Stimulated activated CD4-positive, alpha-beta T cell treated with anti-CD3 and anti-CD28 coated beads, Interleukin-4, amount 100 ng/mL, for 4 hours (primary cell): ENCODE results near the gene NFAM1.
A peak's percentile ranks its signal among the peaks of the same experiment; 100 is the strongest.

Experiments used
- DNase-seq, 2 experiments: peaks; one replicate each; pipeline ENCODE4 v3.0.0-alpha.2; 2020

Gene NFAM1

GRCh38 chr22:42357221-42357620 is 75.0 kb downstream of the NFAM1 start:
- no peak for DNase-seq

- no peak for DNase-seq
Measured at GRCh38 chr22:42356533-42356932, 75.7 kb downstream of the NFAM1 start.

- no peak for DNase-seq
Measured at GRCh38 chr22:42353883-42354727, 78.1 kb downstream of the NFAM1 start.

- DNase-seq: no peak
Measured at GRCh38 chr22:42350373-42350772, 81.8 kb downstream of the NFAM1 start.

GRCh38 chr22:42347281-42347824 is 84.8 kb downstream of the NFAM1 start:
- DNase-seq: no peak

- DNase-seq: no peak
Measured at GRCh38 chr22:42346722-42347121, 85.5 kb downstream of the NFAM1 start.

GRCh38 chr22:42345458-42345857 is 86.7 kb downstream of the NFAM1 start:
- DNase-seq: no peak

GRCh38 chr22:42344361-42344905 is 87.8 kb downstream of the NFAM1 start:
- no peak for DNase-seq

GRCh38 chr22:42343531-42344081 is 88.6 kb downstream of the NFAM1 start:
- peak; percentile 22 to 36 for DNase-seq

- peak in 1 of 2 experiments; percentile 15 for DNase-seq
Measured at GRCh38 chr22:42343121-42343454, 89.1 kb downstream of the NFAM1 start.

- no peak for DNase-seq
Measured at GRCh38 chr22:42342426-42343120, 89.6 kb downstream of the NFAM1 start.

GRCh38 chr22:42341779-42342178 is 90.4 kb downstream of the NFAM1 start:
- no peak for DNase-seq

- DNase-seq: no peak
Measured at GRCh38 chr22:42340829-42341383, 91.3 kb downstream of the NFAM1 start.

- DNase-seq: no peak
Measured at GRCh38 chr22:42340150-42340549, 92.1 kb downstream of the NFAM1 start.

- DNase-seq: no peak
Measured at GRCh38 chr22:42338479-42338878, 93.7 kb downstream of the NFAM1 start.

- no peak for DNase-seq
Measured at GRCh38 chr22:42337356-42337755, 94.8 kb downstream of the NFAM1 start.

- DNase-seq: no peak
Measured at GRCh38 chr22:42336527-42337227, 95.5 kb downstream of the NFAM1 start.

- DNase-seq: no peak
Measured at GRCh38 chr22:42335839-42336378, 96.3 kb downstream of the NFAM1 start.

- DNase-seq: peak in 1 of 2 experiments; percentile 43
Measured at GRCh38 chr22:42334875-42335512, 97.2 kb downstream of the NFAM1 start.

- no peak for DNase-seq
Measured at GRCh38 chr22:42333544-42333943, 98.7 kb downstream of the NFAM1 start.

GRCh38 chr22:42332089-42332488 is 100.1 kb downstream of the NFAM1 start:
- no peak for DNase-seq

GRCh38 chr22:42331014-42331413 is 101.2 kb downstream of the NFAM1 start:
- no peak for DNase-seq
